Peyer's patch (tissue), 4 donors: ENCODE results near the gene RANBP10. TPM values are rescaled to one million over a fixed set of nuclear protein-coding genes. Genes with fewer than 3 reads are reported as not detected.

ENCODE experiments used
- DNase-seq, 3 donors: peaks; one replicate each; pipeline ENCODE4 v3.0.0-alpha.2; 2017 to 2019
- H3K27ac ChIP-seq, 4 donors: fragments of 200-600 bp; sonication (generic); one replicate each; pipeline ENCODE4 v1.5.1; 2016 to 2019
- H3K27me3 ChIP-seq, 2 donors: fragments of 200-600 bp; sonication (generic); one replicate each; pipeline ENCODE4 v1.5.1; 2019
- H3K36me3 ChIP-seq, 3 donors: fragments of 200-600 bp; sonication (generic); one replicate each; pipeline ENCODE4 v1.5.1; 2016 to 2019
- H3K4me1 ChIP-seq, 4 donors: fragments of 200-600 bp; sonication (generic); one replicate each; pipeline ENCODE4 v1.5.1; 2016 to 2019
- H3K4me3 ChIP-seq, 4 donors: fragments of 200-600 bp; sonication (generic); 1 replicate in 3 of 4; 2 replicates in 1 of 4; pipeline ENCODE4 v1.5.1; 2016 to 2019; ENCODE audit warnings: mild to moderate bottlenecking in 1 of 4
- H3K9me3 ChIP-seq, 4 donors: fragments of 200-600 bp; sonication (generic); one replicate each; pipeline ENCODE4 v1.5.1; 2016 to 2019; ENCODE audit warnings: mild to moderate bottlenecking in 1 of 4
- POLR2A ChIP-seq, 2 donors: fragments of 450-650 bp; IDR thresholded peaks; one replicate each; pipeline ENCODE4 v1.5.1; 2017; ENCODE audit warnings: antibody characterized with exemption in 2 of 2, mild to moderate bottlenecking in 2 of 2, moderate library complexity in 2 of 2
- total RNA-seq, 4 donors: library from RNA; depleted of rRNA; stranded (reverse); fragments of >200 nt; gene quantifications; one replicate each; pipeline ENCODE4 v1.1.0, GENCODE V29; 2016
- TF ChIP-seq, protein P1 (sequence below), 6 experiments: fragments of 450-650 bp in 4 of 6; fragments of 200-600 bp in 2 of 6; sonication (generic) in 1 of 6; IDR thresholded peaks; one replicate each; pipeline ENCODE4 v1.5.1; 2017 to 2019; ENCODE audit warnings: antibody characterized with exemption in 6 of 6, mild to moderate bottlenecking in 3 of 6, moderate library complexity in 1 of 6

Gene RANBP10
- total RNA-seq, 4 donors from 2014 or later, result 15.2 to 29.9 (median 24.0) TPM

DNA sequence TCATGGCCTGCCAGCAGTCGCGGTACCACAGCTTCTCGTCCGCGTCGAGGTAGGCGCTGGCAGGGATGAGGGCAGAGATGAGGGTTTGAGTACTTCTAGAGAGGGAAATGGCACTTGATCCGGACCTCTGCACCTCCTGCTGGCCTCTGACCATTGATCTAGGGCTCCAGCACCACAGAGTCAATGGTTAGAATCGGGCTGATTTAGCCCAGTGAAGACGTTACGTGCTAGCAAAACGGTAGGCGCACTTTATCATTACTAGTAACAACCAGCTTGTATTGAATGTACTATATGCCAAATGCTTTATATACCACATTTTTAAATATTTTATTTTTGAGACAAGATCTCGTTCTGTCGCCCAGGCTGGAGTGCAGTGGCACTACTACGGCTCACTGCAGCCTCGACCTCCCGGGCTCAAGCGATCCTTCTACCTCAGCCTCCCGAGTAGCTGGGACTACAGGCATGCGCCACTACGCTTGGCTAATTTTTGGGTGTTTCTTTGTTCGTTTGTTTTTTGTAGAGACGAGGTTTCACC is 855 bp upstream of the RANBP10 start:
- peaks cover 0 to 16% (median 0%) of the 10 kb centered on the region in 3 donors for H3K36me3 ChIP-seq
- peaks cover 0 to 21% (median 17%) of the 10 kb centered on the region in 4 donors for H3K4me1 ChIP-seq
- no peak for TF ChIP-seq POLR2A (IDR thresholded peaks at IDR 0.05)
- TF ChIP-seq, protein P1, sequence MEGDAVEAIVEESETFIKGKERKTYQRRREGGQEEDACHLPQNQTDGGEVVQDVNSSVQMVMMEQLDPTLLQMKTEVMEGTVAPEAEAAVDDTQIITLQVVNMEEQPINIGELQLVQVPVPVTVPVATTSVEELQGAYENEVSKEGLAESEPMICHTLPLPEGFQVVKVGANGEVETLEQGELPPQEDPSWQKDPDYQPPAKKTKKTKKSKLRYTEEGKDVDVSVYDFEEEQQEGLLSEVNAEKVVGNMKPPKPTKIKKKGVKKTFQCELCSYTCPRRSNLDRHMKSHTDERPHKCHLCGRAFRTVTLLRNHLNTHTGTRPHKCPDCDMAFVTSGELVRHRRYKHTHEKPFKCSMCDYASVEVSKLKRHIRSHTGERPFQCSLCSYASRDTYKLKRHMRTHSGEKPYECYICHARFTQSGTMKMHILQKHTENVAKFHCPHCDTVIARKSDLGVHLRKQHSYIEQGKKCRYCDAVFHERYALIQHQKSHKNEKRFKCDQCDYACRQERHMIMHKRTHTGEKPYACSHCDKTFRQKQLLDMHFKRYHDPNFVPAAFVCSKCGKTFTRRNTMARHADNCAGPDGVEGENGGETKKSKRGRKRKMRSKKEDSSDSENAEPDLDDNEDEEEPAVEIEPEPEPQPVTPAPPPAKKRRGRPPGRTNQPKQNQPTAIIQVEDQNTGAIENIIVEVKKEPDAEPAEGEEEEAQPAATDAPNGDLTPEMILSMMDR (IDR thresholded peaks at IDR 0.05), result peak in 1 of 6 experiments; percentile 25
- no peak for DNase-seq
- no peaks in the 10 kb centered on the region for H3K27me3 ChIP-seq
- peak overlapping the region; percentile 60 to 92 (median 76) for H3K27ac ChIP-seq
- no peaks in the 10 kb centered on the region for H3K9me3 ChIP-seq
- H3K4me3 ChIP-seq, result peak overlapping the region; percentile 72 to 100 (median 80)

DNA sequence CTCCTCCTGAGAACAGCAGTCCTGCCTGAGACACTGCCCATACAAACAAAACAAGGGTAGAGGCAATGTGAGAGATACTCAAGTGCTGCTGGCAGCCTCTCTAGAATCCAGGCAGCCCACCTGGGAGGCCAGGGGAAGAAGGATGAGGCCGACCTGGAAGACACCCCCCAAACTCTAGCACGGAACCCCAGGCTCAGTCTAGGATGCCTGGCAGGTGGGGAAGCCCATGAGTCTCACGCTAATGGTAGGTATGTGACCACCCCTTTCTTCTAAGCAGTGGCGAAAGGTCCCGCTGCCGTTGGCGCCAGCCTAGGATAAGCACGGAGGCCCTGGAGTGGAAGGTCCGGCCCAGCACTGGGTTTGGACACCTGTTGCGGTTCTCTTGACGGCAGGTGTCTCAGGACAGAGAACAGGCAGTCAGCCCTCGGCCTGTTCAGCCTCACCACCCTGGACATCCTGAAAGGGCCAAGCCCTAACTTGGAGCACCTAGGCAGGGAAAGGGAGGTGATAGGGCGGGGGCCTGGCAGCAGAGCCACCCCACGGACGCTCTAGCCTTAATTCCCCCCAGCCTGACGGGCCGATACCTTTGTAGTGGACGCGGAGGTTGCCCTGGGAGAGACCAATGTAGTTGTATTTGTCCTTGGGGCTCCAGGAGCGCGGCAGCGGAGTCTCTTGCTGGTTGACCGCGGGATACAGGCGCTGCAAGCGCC is 487 bp downstream of the RANBP10 start:
- H3K4me3 ChIP-seq, result peak overlapping the region; percentile 72 to 100 (median 80)
- H3K4me1 ChIP-seq, result peaks cover 0 to 29% (median 22%) of the 10 kb centered on the region in 4 donors

DNA sequence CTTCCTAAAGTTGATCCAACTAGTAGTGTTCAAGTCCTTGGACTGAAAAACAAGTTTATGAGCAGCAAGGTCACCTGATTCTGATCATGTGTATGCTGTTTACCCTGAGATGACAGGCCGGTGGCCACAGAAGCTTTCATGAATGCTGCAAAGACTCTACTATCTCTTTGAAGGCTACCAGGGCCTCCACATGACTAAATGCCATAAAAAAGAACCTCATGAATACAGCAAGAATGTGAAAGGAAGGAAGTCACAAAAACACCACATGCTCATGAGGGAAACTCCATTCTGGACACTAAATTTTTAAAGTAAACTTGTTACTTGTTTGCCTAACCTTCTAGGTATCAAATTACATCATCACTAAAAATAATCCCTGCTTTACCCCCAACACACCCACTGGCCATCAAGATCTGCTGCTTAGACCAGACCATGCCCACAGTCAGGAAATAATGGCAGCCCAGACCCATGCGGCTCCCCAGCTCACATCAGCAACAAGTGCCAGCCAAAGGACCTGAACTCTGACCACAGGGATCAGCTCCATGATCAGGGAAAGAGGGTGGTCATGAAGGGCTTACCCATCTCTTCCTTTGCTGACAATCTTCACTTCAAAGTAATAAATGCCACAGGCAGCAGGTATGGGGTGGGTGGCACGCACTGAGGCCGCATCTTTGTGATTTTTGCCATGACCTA is 1.4 kb downstream of the RANBP10 start:
- Histone ChIP-seq H3K27ac (no peak overlapping the region), H3K4me3 (peak overlapping the region in 3 of 4 donors; percentile 73 to 100 (median 88)), H3K36me3 (peaks cover 0 to 23% (median 0%) of the 10 kb centered on the region in 3 donors), H3K9me3 (no peaks in the 10 kb centered on the region), H3K27me3 (no peaks in the 10 kb centered on the region), H3K4me1 (peaks cover 0 to 29% (median 22%) of the 10 kb centered on the region in 4 donors)
- TF ChIP-seq, protein P1 (IDR thresholded peaks at IDR 0.05), result no peak
- TF ChIP-seq POLR2A (IDR thresholded peaks at IDR 0.05), result no peak
- no peak for DNase-seq

More for the DNA sequence above, 487 bp downstream of the RANBP10 start:
- H3K27me3 ChIP-seq, result no peaks in the 10 kb centered on the region
- no peaks in the 10 kb centered on the region for H3K9me3 ChIP-seq
- peaks cover 0 to 16% (median 0%) of the 10 kb centered on the region in 3 donors for H3K36me3 ChIP-seq
- no peak for DNase-seq
- no peak for TF ChIP-seq POLR2A (IDR thresholded peaks at IDR 0.05)
- TF ChIP-seq, protein P1 (IDR thresholded peaks at IDR 0.05), result no peak
- peak overlapping the region; percentile 67 to 92 (median 76) for H3K27ac ChIP-seq

DNA sequence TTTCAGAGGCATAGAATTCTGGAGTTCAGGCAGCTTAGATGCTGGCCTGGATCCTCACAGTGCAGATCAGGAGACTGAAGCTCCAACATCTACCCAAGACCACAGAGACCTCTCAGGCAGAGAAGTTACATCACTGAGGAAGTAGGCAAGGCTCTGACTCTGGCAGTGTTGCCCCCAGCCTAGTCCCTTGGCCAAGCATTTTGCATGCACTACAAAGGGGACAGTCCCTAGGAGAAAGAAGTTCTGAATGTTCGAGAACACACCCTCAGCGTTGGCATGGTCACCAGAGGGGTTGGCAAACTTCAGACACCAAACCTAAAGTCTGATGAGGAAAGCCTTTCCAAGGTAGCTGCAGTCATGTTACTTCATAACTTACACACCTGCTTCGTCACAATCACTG is 2.5 kb downstream of the RANBP10 start:
- H3K4me3 ChIP-seq, result no peak overlapping the region
- peak in 2 of 3 donors; percentile 42 to 71 for DNase-seq
- H3K9me3 ChIP-seq, result no peaks in the 10 kb centered on the region
- peaks cover 0 to 24% (median 0%) of the 10 kb centered on the region in 3 donors for H3K36me3 ChIP-seq
- no peak overlapping the region for H3K27ac ChIP-seq
- peaks cover 0 to 29% (median 22%) of the 10 kb centered on the region in 4 donors for H3K4me1 ChIP-seq
- H3K27me3 ChIP-seq, result no peaks in the 10 kb centered on the region
- TF ChIP-seq POLR2A (IDR thresholded peaks at IDR 0.05), result no peak
- TF ChIP-seq, protein P1 (IDR thresholded peaks at IDR 0.05), result no peak

DNA sequence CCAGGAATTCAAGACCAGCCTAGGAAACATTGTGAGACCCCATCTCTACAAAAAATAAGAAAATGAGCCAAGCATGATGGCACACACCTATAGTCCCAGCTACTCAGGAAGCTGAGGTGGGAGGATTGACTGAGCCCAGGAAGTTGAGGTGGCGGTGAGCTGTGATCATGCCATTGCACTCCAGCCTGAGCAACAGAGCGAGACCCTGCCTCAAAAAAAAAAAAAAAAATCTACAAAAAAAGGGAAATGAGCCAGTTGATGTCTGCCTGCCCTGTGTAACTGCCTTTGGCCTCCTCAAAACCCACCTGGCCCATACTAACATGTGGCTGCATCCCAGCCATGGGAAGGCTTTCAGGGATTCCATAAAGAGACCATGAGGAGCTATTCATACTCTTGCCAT is 4.5 kb downstream of the RANBP10 start:
- TF ChIP-seq, protein P1 (IDR thresholded peaks at IDR 0.05), result no peak
- no peak for TF ChIP-seq POLR2A (IDR thresholded peaks at IDR 0.05)
- Histone ChIP-seq H3K27me3 (no peaks in the 10 kb centered on the region), H3K36me3 (peaks cover 0 to 24% (median 0%) of the 10 kb centered on the region in 3 donors), H3K27ac (peak overlapping the region in 1 of 4 donors; percentile 47), H3K4me3 (no peak overlapping the region), H3K9me3 (no peaks in the 10 kb centered on the region), H3K4me1 (peaks cover 0 to 24% (median 16%) of the 10 kb centered on the region in 4 donors)
- peak in 2 of 3 donors; percentile 75 to 79 for DNase-seq
